GM18505 (cell line): ENCODE results near the gene CYP3A7.
A peak's percentile ranks its signal among the peaks of the same experiment; 100 is the strongest.
"Not testable (repeated sequence)": the region's sequence is repeated elsewhere in the genome, so short reads cannot be mapped to it uniquely, and the experiment has no call there.

Source experiments
- ATAC-seq: cut with Tn5 transposase; IDR thresholded peaks from one replicate; pipeline ENCODE4 v1.9.1; 2021; ENCODE audit not compliant: unreplicated experiment
- POLR2A ChIP-seq: IDR thresholded peaks from 4 replicates; pipeline ENCODE4 v1.6.1; 2011; ENCODE audit warnings: borderline replicate concordance; ENCODE audit not compliant: insufficient read depth, insufficient read length; ENCODE audit errors: extremely low read depth

The CYP3A7 gene

GRCh38 chr7:99734987-99735386, at the start of gene CYP3A7:
Gene CYP3A7, minus strand, starts transcription at chr7:99735196. Its CDS starts 103 bp downstream, at chr7:99735093.
- no peak for TF ChIP-seq POLR2A
- ATAC-seq: no peak

- ATAC-seq: no peak
- no peak for TF ChIP-seq POLR2A
Observed at GRCh38 chr7:99784007-99784406, 49.0 kb upstream of the CYP3A7 start, which contains the start of gene CYP3A4. Gene CYP3A4, minus strand, starts transcription at chr7:99784184. Its CDS starts 103 bp downstream, at chr7:99784081.

GRCh38 chr7:99782012-99782953, 47.3 kb upstream of the CYP3A7 start:
- no peak for TF ChIP-seq POLR2A

GRCh38 chr7:99780588-99780987, 45.6 kb upstream of the CYP3A7 start:
- no peak for ATAC-seq
- TF ChIP-seq POLR2A: no peak

More at GRCh38 chr7:99782012-99782953, 47.3 kb upstream of the CYP3A7 start:
- no peak for ATAC-seq

- ATAC-seq: no peak
Observed at GRCh38 chr7:99779949-99780348, 45.0 kb upstream of the CYP3A7 start.

GRCh38 chr7:99778880-99779279, 43.9 kb upstream of the CYP3A7 start:
- TF ChIP-seq POLR2A: no peak
- ATAC-seq: no peak

More at GRCh38 chr7:99779949-99780348, 45.0 kb upstream of the CYP3A7 start:
- no peak for TF ChIP-seq POLR2A

- ATAC-seq: not testable (repeated sequence)
Observed at GRCh38 chr7:99773395-99773794, 38.4 kb upstream of the CYP3A7 start.

GRCh38 chr7:99772565-99772964, 37.6 kb upstream of the CYP3A7 start:
- no peak for ATAC-seq
- no peak for TF ChIP-seq POLR2A

- not testable (repeated sequence) for ATAC-seq
Observed at GRCh38 chr7:99769494-99769893, 34.5 kb upstream of the CYP3A7 start.

GRCh38 chr7:99768471-99768870, 33.5 kb upstream of the CYP3A7 start:
- no peak for TF ChIP-seq POLR2A
- no peak for ATAC-seq

GRCh38 chr7:99767662-99768061, 32.7 kb upstream of the CYP3A7 start:
- no peak for TF ChIP-seq POLR2A
- peak; percentile 53 for ATAC-seq

GRCh38 chr7:99766484-99767099, 31.6 kb upstream of the CYP3A7 start:
- no peak for ATAC-seq
- no peak for TF ChIP-seq POLR2A

- TF ChIP-seq POLR2A: no peak
- ATAC-seq: no peak
Observed at GRCh38 chr7:99764478-99764877, 29.5 kb upstream of the CYP3A7 start.

GRCh38 chr7:99762680-99763327, 27.8 kb upstream of the CYP3A7 start:
- ATAC-seq: no peak
- no peak for TF ChIP-seq POLR2A

GRCh38 chr7:99755085-99755484, 20.1 kb upstream of the CYP3A7 start:
- no peak for ATAC-seq
- TF ChIP-seq POLR2A: no peak
